Neural cell (in vitro differentiated cells): ENCODE data around the gene MAST2. TPM values are rescaled to one million over a fixed set of nuclear protein-coding genes. Genes with fewer than 3 reads are reported as not detected.

Source experiments
- H2AFZ ChIP-seq: fragments of 200-600, 300-800 bp; sonication (generic), shearing (Covaris generic); 2 replicates; pipeline ENCODE4 v1.6.0; 2014; ENCODE audit warnings: low read depth, mild to moderate bottlenecking, antibody characterized with exemption, low read length, moderate library complexity
- H3F3A ChIP-seq: fragments of 200-600 bp; shearing (Covaris generic); 2 replicates; pipeline ENCODE4 v1.6.1; 2016; ENCODE audit warnings: mild to moderate bottlenecking, moderate library complexity, mixed read lengths, antibody characterized with exemption, low read length; ENCODE audit not compliant: insufficient read depth, poor library complexity, severe bottlenecking
- H3K27ac ChIP-seq: fragments of 200-600, 300-800 bp; sonication (generic), shearing (Covaris generic); 2 replicates; pipeline ENCODE4 v1.5.1; 2014; ENCODE audit warnings: mild to moderate bottlenecking, low read length, moderate library complexity
- H3K27me3 ChIP-seq: fragments of 300-800, 200-600 bp; sonication (generic), shearing (Covaris generic); 2 replicates; pipeline ENCODE4 v1.6.0; 2014; ENCODE audit warnings: mild to moderate bottlenecking, low read depth, low read length, moderate library complexity; ENCODE audit not compliant: insufficient read depth
- H3K36me3 ChIP-seq: fragments of 300-800, 200-600 bp; sonication (generic), shearing (Covaris generic); 2 replicates; pipeline ENCODE4 v1.5.1; 2014; ENCODE audit warnings: mild to moderate bottlenecking, antibody characterized with exemption, low read length, moderate library complexity; ENCODE audit not compliant: insufficient read depth
- H3K4me2 ChIP-seq: fragments of 300-800, 200-600 bp; sonication (generic), shearing (Covaris generic); 2 replicates; pipeline ENCODE4 v1.6.0; 2014; ENCODE audit warnings: mild to moderate bottlenecking, low read length
- H3K4me3 ChIP-seq: fragments of 300-800, 200-600 bp; sonication (generic), shearing (Covaris generic); 2 replicates; pipeline ENCODE4 v1.5.1; 2014; ENCODE audit warnings: mild to moderate bottlenecking, low read length, moderate library complexity
- H3K79me2 ChIP-seq: fragments of 200-600 bp; shearing (Covaris generic); replicated peaks from 2 replicates; pipeline ENCODE4 v1.6.0; 2014; ENCODE audit warnings: mild to moderate bottlenecking, low read length, moderate library complexity; ENCODE audit not compliant: insufficient read depth
- H3K9ac ChIP-seq: fragments of 300-800, 200-600 bp; sonication (generic), shearing (Covaris generic); 2 replicates; pipeline ENCODE4 v1.6.1; 2016; ENCODE audit warnings: mild to moderate bottlenecking, low read length, mixed read lengths
- H3K9me2 ChIP-seq: fragments of 200-600 bp; shearing (Covaris generic); 2 replicates; pipeline ENCODE4 v1.6.1; 2016; ENCODE audit warnings: mild to moderate bottlenecking, low read length, mixed read lengths; ENCODE audit not compliant: insufficient read depth
- H3K9me3 ChIP-seq: fragments of 200-600, 300-800 bp; sonication (generic), shearing (Covaris generic); 2 replicates; pipeline ENCODE4 v1.6.1; 2016; ENCODE audit warnings: mild to moderate bottlenecking, mixed run types, low read length, moderate library complexity, mixed read lengths
- H4K20me1 ChIP-seq: fragments of 200-600 bp; shearing (Covaris generic); 2 replicates; pipeline ENCODE4 v1.6.1; 2016; ENCODE audit warnings: mild to moderate bottlenecking, mixed run types; ENCODE audit not compliant: insufficient read depth
- CTCF ChIP-seq: fragments of 450-650 bp; IDR thresholded peaks from 2 replicates; pipeline ENCODE4 v1.5.1; 2014; ENCODE audit warnings: antibody characterized with exemption, mild to moderate bottlenecking, moderate library complexity; ENCODE audit not compliant: poor library complexity, severe bottlenecking
- EP300 ChIP-seq: fragments of 450-650 bp; conservative IDR thresholded peaks from 2 replicates; pipeline ENCODE4 v1.6.1; 2014; ENCODE audit warnings: antibody characterized with exemption, mild to moderate bottlenecking, moderate library complexity; ENCODE audit not compliant: poor library complexity, severe bottlenecking
- EZH2 ChIP-seq: fragments of 200-600, 300-800 bp; shearing (Covaris generic), sonication (generic); IDR thresholded peaks from 2 replicates; pipeline ENCODE4 v1.6.1; 2014; ENCODE audit warnings: antibody characterized with exemption, low read length, borderline replicate concordance, mild to moderate bottlenecking; ENCODE audit not compliant: insufficient read depth, poor library complexity, severe bottlenecking
- MXI1 ChIP-seq: fragments of 450-650 bp; conservative IDR thresholded peaks from 2 replicates; pipeline ENCODE4 v1.6.1; 2014; ENCODE audit warnings: antibody characterized with exemption, mild to moderate bottlenecking; ENCODE audit not compliant: poor library complexity, severe bottlenecking
- POLR2AphosphoS5 ChIP-seq: IDR thresholded peaks from 2 replicates; pipeline ENCODE4 v1.6.1; 2012
- RAD21 ChIP-seq: fragments of 450-650 bp; conservative IDR thresholded peaks from 2 replicates; pipeline ENCODE4 v1.6.1; 2014; ENCODE audit warnings: antibody characterized with exemption, mild to moderate bottlenecking, moderate library complexity
- SMC3 ChIP-seq: fragments of 450-650 bp; conservative IDR thresholded peaks from 2 replicates; pipeline ENCODE4 v1.6.1; 2014; ENCODE audit warnings: antibody characterized with exemption, mild to moderate bottlenecking, moderate library complexity; ENCODE audit not compliant: poor library complexity
- TAF1 ChIP-seq: IDR thresholded peaks from 2 replicates; pipeline ENCODE4 v1.6.1; 2012; ENCODE audit warnings: low read depth
- polyA plus RNA-seq: library from polyadenylated mRNA; depleted of rRNA; stranded (reverse); fragments of >200 nt; gene quantifications from 2 replicates; pipeline ENCODE4 v1.2.3, GENCODE V29; 2014
- TF ChIP-seq, protein P1 (sequence below): IDR thresholded peaks from 2 replicates; pipeline ENCODE4 v1.6.1; 2012; ENCODE audit warnings: borderline replicate concordance

MAST2 gene
- polyA plus RNA-seq, 1 donor from 2014 or later = 22.2 TPM

DNA sequence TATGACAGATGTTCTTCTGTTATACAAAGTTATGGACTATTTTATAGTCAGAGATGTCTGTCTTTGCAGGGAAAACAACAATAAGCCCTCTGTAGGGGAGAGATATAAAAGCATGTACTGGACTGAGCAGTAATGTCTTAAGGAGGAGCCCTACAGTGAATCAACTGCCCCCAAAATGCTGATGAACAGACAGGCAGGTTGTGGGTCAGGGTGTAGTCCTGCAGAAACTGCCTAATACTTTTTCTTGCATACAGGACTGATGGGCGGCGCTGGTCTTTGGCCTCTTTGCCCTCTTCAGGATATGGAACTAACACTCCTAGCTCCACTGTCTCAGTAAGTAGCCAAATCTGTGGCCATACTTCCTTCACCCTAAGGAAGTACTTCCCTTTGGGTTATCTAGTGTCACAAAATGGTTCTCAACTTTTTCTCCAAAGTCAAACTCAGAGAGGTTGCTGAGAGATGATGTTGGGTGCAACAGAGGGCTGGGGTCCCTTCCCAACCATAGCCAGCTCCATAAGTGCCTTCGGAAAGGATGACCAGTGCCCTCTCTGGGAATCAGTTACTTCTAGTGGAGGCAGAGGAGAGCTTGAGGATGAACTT, 199.2 kb downstream of the MAST2 start:
- H3K27me3 ChIP-seq = no peaks in the 10 kb centered on the region
- no peaks in the 10 kb centered on the region for H4K20me1 ChIP-seq
- no peak overlapping the region for H3K4me3 ChIP-seq
- H3K79me2 ChIP-seq = no peaks in the 10 kb centered on the region
- no peak overlapping the region for H2AFZ ChIP-seq
- H3K9me2 ChIP-seq = no peaks in the 10 kb centered on the region
- H3K4me2 ChIP-seq = no peak overlapping the region
- H3K9ac ChIP-seq = no peak overlapping the region
- no peak for TF ChIP-seq MXI1
- no peak for TF ChIP-seq TAF1
- no peak for TF ChIP-seq RAD21
- H3K36me3 ChIP-seq = peaks cover 5% of the 10 kb centered on the region
- H3F3A ChIP-seq = no peaks in the 10 kb centered on the region
- no peaks in the 10 kb centered on the region for H3K9me3 ChIP-seq
- H3K27ac ChIP-seq = no peak overlapping the region

DNA sequence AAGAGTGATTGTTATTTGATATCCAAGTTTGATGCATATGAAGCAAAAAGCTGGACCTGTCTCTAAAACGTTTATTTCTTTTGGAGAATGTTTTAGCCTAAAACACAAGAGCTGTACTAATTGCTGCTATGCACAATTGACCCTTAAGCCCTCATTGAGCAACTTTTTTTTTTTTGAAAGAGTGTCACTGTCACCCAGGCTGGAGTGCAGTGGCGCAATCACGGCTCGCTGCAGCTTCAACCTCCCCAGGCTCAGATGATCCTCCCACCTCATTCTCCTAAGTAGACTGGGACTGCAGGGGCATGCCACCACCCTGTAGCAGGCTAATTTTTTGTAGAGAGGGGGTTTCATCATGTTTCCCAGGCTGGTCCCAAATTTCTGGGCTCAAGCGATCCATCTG, 199.9 kb downstream of the MAST2 start:
- H3K4me2 ChIP-seq = no peak overlapping the region
- no peaks in the 10 kb centered on the region for H3K27me3 ChIP-seq
- H2AFZ ChIP-seq = no peak overlapping the region
- peaks cover 5% of the 10 kb centered on the region for H3K36me3 ChIP-seq
- no peak overlapping the region for H3K4me3 ChIP-seq
- H4K20me1 ChIP-seq = no peaks in the 10 kb centered on the region
- no peak overlapping the region for H3K27ac ChIP-seq
- no peaks in the 10 kb centered on the region for H3K79me2 ChIP-seq
- H3F3A ChIP-seq = no peaks in the 10 kb centered on the region
- no peaks in the 10 kb centered on the region for H3K9me2 ChIP-seq
- TF ChIP-seq CTCF (no peak), TAF1 (no peak), EP300 (no peak), SMC3 (no peak), POLR2AphosphoS5 (no peak), RAD21 (no peak), EZH2 (no peak), MXI1 (no peak)
- TF ChIP-seq, protein P1, sequence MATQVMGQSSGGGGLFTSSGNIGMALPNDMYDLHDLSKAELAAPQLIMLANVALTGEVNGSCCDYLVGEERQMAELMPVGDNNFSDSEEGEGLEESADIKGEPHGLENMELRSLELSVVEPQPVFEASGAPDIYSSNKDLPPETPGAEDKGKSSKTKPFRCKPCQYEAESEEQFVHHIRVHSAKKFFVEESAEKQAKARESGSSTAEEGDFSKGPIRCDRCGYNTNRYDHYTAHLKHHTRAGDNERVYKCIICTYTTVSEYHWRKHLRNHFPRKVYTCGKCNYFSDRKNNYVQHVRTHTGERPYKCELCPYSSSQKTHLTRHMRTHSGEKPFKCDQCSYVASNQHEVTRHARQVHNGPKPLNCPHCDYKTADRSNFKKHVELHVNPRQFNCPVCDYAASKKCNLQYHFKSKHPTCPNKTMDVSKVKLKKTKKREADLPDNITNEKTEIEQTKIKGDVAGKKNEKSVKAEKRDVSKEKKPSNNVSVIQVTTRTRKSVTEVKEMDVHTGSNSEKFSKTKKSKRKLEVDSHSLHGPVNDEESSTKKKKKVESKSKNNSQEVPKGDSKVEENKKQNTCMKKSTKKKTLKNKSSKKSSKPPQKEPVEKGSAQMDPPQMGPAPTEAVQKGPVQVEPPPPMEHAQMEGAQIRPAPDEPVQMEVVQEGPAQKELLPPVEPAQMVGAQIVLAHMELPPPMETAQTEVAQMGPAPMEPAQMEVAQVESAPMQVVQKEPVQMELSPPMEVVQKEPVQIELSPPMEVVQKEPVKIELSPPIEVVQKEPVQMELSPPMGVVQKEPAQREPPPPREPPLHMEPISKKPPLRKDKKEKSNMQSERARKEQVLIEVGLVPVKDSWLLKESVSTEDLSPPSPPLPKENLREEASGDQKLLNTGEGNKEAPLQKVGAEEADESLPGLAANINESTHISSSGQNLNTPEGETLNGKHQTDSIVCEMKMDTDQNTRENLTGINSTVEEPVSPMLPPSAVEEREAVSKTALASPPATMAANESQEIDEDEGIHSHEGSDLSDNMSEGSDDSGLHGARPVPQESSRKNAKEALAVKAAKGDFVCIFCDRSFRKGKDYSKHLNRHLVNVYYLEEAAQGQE = no peak
- no peak overlapping the region for H3K9ac ChIP-seq
- H3K9me3 ChIP-seq = no peaks in the 10 kb centered on the region

DNA sequence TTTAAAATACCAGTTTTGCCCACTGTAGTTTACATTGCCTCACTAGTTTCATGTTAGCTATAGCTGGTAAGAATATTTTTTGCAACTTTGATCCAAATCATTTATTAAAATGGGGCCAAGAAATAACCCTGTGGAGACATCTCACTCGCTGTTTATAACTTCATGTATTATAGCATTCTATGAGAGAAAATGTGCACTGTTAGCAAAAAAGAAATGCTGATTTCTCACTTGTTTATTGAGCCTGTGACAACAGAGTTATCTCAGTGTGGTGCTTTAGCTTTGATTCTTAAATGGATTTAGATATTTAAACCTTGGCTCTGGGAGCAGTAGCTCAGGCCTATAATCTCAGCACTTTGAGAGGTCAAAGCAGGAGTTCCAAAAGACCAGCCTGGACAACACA, 201.1 kb downstream of the MAST2 start:
- H3K79me2 ChIP-seq = no peaks in the 10 kb centered on the region
- H3F3A ChIP-seq = no peaks in the 10 kb centered on the region
- H3K4me3 ChIP-seq = no peak overlapping the region
- no peak overlapping the region for H3K9ac ChIP-seq
- no peaks in the 10 kb centered on the region for H3K9me2 ChIP-seq
- no peak overlapping the region for H3K27ac ChIP-seq
- H3K4me2 ChIP-seq = no peak overlapping the region
- no peaks in the 10 kb centered on the region for H4K20me1 ChIP-seq
- H3K36me3 ChIP-seq = peaks cover 5% of the 10 kb centered on the region
- TF ChIP-seq EZH2 (no peak), EP300 (no peak), RAD21 (no peak), CTCF (no peak), POLR2AphosphoS5 (no peak), SMC3 (no peak), MXI1 (no peak), TAF1 (no peak)
- TF ChIP-seq, protein P1 = no peak
- no peaks in the 10 kb centered on the region for H3K27me3 ChIP-seq
- no peaks in the 10 kb centered on the region for H3K9me3 ChIP-seq
- no peak overlapping the region for H2AFZ ChIP-seq
